GM04504 (cell line): ENCODE measurements around the gene UTP25.
"Not testable (repeated sequence)": the region's sequence is repeated elsewhere in the genome, so short reads cannot be mapped to it uniquely, and the experiment has no call there.

Experiments
- DNase-seq: peaks from one replicate; pipeline ENCODE4 v3.0.0-alpha.2; 2012; ENCODE audit warnings: low read depth

The UTP25 gene

DNA sequence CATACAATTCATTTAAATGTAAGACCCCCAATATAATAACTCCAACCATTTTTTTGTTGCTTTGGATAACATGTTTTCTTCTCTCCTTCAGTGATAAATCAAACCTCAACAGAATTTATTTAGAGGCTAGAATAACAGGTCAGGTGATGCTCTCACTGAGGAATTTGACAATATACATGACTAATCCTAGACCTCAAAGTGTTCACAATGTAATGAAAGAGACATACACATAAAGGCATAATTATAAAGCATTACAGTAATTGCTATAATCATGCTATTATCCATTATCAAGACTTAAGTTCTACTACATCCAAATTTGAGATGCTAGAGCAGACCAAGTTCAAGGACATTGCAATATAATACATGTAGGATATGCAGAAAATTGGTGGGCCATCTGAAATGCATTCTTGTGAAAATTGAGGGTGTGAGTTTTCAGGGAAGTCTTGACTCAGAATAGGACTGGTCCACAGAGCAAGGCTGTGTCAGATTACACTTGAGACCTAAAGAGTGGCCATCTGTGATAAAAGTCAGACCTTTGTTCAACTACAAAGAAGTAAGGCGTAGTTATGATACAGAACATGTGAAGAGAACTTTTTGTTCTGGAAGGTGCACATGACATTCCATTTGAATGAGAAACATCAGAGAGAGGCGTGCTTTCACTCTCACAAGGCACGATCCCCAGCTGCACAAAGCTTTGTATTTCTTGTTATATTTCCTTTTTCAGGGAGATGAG lies 45.5 kb downstream of the UTP25 start:
- no peak for DNase-seq

DNA sequence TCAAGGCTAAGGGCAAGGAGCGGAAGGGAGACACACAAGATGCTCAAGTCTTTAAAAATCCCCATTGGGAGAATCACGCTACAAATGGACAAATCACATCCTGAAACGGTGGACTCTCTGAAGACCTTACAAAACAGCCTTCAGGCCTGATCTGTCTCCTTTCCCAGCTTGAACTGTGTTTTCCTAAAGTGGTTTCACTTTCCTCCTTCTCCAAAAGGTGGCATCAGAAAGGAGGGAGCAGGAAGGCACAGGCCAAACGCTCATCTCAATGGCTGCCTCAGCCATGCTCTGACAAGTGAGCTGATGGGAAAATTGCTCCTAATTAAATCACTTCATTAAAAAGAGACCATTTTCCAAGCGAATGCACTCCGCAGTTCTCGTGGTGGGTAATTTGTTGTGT lies 47.7 kb downstream of the UTP25 start:
- DNase-seq: no peak

DNA sequence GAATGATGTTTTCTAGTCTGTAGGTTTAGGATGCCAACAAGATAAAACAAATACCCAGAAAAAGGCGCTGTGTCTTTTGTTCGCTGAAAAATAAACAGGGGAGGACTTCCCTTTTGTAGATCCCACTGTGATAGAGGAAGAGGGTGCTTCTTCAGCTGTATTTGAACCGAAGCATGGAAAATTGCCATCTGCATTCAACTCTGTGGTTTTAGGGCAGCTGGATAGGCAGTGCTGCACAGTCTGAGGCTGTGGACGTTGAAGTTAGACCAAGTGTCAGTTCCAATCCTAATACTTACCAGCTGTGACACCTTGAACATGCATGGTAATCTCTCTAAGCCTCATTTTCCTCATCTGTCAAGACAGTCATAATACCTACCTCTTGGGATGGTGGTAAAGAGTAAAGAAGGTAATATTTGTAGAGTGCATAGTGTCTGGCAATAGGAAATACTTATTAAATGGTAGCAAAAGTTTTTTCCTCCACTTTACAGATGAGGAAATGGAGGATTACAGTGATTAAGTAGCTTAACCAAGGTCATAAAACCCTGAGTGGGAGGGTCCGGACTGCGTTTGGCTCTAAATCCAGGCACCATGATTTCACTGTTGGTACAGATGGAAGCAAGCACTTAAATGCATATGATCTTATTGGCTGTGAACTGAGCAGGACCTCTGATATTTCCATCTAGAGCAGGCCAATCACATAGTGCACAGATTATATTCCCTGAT lies 48.5 kb downstream of the UTP25 start:
- DNase-seq: no peak

DNA sequence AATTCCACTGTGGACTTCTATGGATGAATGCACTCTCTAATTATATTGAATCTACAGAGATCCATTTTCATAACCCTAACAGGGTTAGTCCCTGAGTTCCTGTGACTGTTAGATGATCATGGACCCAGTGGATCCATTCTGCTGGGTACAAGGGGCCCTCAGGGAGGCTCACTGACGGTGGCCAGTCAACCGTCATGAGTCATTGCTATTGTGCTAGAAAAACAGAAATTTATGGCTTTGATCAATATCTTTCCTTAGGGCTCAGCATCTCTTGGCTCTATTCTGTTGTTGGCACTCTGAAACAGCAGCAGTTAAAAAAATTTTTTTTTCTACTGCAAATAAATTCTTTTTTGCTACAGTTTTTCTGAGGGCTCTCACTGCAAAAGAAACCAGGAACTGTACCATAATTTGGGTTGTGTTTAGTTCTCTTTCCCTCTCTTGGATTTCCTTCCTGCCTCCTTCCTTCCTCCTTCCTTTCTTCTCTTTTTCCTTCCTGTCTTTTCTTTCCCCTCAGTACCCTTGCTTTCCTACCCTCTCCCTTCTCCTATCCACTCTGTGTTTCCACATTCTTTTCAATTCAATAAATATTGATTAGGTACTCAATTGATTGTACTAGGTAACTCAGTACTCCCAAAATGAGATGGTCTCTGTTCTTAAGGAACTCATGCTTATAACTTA lies 49.5 kb downstream of the UTP25 start:
- no peak for DNase-seq

DNA sequence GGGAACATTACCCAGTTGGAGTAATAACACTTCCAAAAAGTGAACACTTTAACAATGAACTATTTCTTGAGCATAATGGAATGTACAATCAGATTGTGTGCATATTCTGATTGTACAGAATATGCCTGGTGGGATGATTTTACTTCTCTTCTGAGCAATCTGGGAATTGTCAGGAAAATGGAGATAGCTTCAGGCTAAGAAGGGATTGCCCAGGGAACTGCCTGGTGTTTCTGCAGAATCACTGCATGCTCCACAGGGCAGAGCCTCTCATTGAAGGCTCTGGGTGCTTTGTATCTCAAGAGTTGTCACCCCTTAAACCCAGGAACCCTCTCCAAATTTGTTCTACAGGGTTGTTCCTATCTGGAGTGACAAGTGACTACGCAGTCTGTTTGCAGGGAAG lies 51.2 kb downstream of the UTP25 start:
- no peak for DNase-seq

DNA sequence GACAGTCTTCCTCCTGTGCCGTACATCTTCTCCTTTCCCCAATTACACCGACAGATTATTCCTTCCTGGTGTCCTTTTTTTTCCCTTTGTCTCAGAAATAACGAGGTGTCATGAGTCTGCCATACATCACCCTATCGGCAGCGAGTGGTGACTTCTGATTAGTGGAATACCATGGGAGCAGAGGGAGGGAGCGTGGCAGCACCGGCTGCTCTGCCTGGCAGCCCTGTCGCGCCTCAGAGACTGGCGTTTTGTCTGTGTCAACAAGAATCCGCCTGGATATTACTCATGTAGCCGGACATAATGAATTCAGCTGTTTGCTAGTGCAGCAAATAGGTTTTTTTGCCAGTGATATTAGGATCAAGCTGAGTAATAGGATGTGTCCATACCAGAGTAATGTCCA lies 51.8 kb downstream of the UTP25 start:
- no peak for DNase-seq

DNA sequence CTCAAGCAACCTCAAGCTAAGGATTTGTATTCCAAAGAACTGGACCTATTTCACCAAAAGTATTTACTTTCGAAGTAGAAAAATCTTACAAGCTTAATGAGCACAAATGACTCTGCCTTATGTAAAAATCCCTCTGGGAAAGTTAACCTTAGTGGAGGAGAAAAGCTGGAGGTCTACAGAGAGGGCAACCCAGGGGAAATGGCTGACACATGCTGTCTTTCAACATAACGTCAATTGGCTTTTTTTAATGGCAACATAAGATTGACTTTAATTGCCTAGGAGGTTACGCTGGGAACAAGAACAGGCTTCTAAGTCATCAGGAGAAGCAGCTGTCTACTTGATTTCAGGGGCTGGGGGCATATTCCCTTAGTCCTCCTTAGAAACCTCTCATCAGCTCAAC lies 52.3 kb downstream of the UTP25 start:
- DNase-seq: no peak

DNA sequence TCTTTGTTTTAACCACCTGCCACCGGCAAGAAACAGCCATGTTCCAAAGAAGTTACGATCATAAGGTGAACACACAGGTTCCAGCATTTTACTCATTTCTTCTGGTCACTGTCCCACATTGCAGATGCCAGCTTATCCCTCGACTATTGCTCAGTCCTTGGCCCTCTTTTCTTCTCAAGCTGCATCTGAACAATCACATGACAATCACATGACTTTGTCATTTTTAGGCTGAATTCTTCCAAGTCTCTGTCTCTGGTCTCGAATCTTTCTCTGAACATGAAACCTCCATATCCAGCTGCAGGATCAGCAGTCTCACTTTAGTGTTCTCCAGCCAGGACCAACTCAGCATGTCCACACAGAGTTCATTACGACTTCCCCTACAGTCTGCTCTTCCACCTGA lies 53.8 kb downstream of the UTP25 start:
- no peak for DNase-seq

DNA sequence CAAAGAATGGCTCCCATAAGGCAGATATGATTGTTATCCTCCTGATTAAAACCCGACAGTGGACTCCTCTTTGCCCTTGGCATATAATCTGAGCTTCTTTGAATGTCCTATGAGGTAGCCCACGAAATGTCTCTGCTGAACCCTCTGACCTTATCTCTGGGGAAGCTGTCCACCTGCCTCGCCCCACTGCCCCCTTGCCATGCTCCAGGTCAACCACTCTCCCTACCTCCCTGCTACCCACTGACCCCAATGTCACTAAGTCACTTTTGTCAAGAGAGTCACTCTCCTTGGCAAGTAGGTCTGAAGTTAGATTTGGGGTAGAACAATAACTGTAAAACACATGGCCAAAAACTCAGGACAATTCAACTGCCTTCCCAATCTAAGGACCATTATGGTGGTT lies 54.5 kb downstream of the UTP25 start:
- DNase-seq: no peak

DNA sequence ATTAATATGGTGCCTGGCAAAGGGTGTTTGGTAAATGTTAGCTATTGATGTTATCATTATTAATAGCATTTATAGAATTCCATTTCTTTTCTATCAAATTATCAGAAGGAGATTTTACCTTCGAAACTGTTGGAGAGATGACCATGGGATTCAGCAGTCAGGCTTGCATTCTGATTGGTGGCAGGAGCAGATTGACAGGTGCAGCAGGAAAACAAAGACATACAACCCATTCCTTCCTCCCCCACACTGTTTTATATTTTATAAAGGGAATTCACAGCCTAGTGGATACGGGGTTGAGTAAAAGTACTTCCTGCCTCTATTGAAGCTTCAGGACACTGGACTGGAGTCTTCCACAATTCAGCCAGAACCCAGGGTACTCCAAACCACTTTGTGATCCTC lies 55.2 kb downstream of the UTP25 start:
- DNase-seq: no peak

DNA sequence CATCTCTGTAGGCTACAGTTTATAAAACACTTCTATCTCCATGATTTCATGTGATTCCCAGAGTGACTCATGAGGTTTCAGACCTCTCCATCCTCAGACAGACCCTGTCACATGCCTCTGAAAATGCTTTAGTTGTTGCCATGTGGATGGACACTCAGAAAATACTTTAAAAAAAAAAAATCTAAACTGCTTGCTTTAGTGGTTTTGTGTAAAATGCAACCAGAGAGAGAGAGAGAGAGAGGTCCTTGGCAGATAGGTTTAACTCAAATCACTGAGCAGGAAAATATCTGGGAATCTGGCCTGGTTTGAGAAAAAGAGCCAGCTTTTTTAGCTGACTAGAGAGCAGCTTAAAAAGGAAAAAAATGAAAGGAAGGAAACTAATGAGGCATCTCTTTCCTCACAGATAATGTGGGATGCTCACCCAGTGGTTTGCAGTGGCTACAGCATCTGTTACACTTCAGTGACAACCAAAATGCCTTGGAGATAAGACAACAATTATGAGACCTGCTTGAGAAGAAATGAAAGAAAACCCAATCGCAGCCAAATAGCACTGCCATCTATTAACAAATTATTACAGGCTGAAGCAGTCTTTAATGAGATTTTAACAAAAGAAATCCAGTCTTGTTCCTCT lies 55.7 kb downstream of the UTP25 start:
- peak; percentile 68 for DNase-seq

DNA sequence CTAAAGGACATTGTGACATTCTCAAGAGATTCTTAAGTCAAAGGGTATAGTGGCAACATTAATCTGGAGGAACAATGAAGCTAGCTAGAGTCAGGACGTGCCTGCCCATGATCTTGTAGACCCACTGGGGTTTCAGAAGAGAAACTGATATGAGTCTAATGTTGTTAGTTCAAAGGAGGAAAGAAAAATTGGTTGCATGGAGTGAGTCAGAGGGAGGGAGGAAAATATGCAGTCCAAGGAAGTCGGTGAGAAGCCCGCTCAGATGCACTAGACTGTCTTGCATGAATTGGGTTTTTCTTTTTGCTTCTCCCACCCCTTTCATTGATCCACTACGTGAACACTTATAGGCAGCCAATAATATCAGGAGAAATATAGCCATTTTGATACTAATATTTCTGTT lies 56.5 kb downstream of the UTP25 start:
- no peak for DNase-seq

DNA sequence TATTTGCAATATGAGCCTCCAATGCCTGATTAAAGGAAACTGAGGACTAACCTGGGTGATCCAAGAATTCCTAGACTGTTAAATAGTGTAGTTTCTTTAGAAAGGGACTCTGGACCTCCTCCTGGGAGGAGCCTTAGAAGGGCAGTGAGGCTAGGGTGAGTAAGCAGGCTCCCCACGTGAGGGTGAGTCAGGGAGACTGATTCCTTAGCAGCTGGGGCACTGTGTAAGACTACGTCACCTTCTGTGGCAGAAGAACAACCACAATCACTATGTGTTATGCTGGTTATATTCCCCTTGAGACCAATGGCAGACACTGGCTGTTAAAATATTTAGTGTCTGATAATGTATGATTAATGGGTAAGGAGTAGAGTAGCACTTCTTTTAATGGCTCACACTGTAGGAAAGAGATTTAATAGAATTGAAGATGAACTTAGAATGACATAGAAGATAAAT lies 56.9 kb downstream of the UTP25 start:
- DNase-seq: peak; percentile 96

DNA sequence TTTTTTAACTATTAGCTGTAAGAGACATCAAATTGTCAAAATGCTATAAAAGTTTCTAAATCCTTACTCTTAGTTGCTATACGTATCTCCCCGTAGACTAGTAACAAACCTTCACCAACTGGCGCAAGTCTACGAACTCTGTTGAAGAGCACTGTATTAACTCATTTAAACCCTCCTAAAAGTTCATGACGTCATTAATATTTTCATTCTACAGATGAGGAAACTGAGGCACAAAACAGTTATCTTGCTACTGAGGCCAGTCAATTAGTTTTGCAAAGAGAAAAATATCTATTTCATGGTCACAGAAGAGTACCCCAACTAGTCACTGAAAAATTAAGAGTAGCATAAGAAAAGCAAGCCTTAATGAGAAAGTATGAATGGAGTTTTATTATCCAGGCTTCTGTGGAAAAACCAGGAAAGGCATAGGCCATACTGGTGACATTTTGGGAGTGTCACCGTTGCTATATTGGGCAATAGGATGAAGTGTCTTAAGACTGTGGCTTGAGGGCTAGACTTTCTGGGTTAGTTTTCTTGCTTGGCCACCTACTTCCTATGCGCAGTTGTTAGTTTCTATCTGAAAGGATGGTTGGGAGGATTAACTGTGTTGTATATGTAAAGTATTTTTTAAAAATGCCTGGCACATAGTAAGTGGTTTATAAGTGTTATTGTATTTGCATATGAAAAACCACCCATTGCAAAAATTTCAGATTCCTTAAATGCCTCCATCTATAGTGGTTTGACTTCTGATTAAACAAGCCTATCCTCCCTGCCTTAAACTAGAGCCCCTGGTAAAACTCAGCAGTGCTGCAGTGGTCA lies 57.8 kb downstream of the UTP25 start:
- no peak for DNase-seq

DNA sequence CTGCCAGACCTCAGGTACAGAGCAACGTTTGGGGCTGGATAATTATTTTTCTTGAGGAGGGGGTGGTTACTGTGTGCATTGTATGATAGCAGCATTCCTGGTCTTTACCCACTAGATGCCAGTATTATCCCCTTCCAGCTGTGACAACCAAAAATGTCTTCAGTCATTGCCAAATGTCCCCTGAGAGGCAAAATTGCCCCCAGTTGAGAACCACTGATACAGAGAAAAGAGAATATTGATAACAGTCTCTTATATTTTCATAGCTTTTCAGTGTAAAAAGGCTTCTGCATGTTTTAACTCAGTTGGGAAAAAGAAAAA lies 58.4 kb downstream of the UTP25 start:
- DNase-seq: no peak

DNA sequence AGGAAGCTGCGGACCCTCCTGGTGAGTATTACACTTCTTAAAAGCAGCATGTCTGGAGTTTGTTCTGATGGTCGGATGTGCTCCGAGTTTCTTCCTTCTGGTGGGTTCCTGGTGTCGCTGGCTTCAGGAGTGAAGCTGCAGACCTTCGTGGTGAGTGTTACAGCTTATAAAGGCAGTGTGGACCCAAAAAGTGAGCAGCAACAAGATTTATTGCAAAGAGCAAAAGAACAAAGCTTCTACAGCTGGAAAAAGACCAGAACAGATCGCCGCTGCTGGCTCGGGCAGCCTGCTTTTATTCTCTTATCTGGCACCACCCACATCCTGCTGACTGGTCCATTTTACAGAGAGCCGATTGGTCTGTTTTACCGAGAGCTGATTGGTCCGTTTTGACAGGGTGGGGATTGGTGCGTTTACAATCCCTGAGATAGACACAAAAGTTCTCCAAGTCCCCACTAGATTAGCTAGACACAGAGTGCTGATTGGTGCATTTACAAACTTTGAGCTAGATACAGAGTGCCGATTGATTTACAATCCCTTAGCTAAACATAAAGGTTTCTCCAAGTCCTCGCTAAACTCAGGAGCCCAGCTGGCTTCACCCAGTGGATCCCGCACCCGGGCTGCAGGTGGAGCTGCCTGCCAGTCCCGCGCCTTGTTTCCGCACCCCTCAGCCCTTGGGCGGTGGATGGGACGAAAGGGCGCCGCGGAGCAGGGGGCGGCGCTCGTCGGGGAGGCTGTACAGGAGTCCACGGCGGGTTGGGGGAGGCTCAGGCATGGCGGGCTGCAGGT lies 60.7 kb downstream of the UTP25 start:
- not testable (repeated sequence) for DNase-seq

DNA sequence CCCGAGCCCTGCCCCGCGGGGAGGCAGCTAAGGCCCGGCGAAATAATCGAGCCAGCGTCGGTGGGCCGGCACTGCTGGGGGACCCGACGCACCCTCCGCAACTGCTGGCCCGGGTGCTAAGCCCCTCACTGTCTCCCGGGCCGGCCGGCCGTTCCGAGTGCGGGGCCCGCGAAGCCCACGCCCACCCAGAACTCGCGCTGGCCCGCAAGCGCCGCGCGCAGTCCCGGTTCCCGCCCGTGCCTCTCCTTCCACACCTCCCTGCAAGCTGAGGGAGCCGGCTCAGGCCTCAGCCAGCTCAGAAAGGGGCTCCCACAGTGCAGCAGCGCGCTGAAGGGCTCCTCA lies 61.3 kb downstream of the UTP25 start:
- DNase-seq: no peak

DNA sequence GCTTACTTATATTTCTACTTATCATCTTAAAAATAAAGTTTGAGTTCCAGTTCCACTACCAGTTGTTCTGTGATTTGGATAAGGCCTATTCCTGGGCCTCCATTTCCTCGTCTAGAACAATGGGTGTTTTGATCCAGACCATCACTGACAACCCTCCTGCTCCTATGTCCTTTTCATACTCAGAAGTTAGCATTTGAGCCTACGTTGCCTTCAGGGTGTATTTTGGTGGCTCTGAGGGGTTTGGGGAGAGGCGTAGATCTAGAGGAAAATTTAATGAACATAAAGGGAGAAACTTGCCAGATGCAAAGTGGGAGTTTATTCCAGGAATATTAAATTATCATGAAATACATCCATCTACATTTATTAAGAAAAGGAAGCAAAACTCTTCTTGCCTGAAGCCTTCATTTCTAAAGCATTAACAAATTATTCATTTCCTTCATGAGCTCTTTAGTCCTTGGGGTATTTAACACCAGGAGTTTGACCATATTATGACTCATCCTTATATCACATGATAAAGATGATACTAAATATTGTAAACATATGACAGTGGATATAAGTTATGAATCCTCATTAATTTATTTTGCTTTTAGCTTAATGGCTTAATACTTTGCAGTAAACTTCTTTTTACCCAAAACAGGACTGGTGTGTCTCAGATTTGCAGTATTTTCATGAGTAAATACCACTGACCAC lies 63.0 kb downstream of the UTP25 start:
- no peak for DNase-seq

DNA sequence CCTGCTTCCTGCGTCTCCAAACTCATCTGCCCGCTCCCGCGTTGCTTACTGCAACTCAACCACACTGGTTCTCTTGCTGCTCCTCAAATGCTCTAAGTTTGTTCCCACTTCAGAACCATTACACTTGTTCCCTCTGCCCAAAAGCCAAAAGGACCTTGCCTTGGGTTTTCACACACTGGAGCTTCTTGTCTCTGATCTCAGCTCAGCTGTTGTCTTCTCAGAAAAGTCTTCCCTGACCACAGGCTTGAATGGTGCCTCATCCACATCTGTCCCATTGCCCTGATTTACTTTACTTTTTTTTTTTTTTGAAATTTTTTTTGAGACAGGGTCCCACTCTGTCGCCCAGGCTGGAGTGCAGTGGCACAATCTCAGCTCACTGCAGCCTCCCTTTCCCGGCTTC lies 66.0 kb downstream of the UTP25 start:
- DNase-seq: no peak

DNA sequence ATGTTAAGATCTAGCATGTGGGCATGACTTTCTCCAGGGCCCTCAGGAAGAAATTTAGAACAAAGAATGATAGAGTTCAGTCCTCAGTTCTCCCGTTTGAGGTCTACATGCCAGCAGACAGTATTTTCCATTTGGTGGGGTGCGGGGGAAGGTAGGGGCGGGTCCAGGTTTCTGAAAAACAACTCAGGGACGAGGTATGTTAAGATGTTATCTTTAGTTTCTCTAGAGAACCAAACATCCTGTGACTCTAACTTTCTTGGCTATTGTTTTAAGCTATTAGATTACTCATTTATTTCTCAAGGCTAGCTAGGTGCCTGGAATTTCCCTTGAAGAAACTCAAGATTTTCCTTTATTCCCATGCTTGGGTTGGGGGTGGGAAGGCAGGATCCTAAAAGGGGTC lies 67.9 kb downstream of the UTP25 start:
- DNase-seq: no peak

DNA sequence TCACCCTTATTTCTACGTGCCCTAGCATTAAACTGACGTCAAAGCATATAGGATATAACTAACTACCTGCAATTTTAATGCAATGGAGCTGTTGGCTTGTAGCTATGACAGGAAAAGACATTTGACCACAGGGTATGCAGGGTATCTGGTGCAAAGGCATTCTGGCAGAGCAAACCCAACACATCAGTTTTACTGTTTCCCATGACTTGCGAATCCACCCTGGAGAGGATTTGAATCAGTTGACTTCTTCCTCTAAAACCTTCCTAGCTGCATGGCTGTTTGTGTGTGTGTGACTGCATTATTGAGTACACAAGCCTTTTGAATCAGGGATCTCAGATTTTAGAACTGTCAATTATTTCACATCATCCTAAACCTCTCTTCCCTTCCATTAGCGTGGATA lies 68.6 kb downstream of the UTP25 start:
- DNase-seq: no peak
